HEK293 (cell line): ENCODE results near the gene NR2C2AP.

Source experiments
- CTCF ChIA-PET: fragments of 350-600 bp; formaldehyde crosslinking; extraction: SDS; loops from one replicate; lab custom pipeline; 2021; ENCODE audit warnings: antibody characterized with exemption; lab: Yijun Ruan, JAX
- POLR2A ChIA-PET: fragments of 300-600 bp; formaldehyde crosslinking; extraction: SDS; loops from one replicate; lab custom pipeline; 2020; ENCODE audit warnings: antibody characterized with exemption, inconsistent platforms; lab: Yijun Ruan, JAX
- H3K27ac ChIP-seq: fragments of 200-500 bp; sonication (Bioruptor generic); 2 replicates; pipeline ENCODE4 v1.5.1; 2014; ENCODE audit warnings: low read depth, low read length, control low read depth, inconsistent platforms; ENCODE audit errors: extremely low read depth
- H3K36me3 ChIP-seq, 2 experiments: fragments of 200-500 bp in 1 of 2; sonication (Bioruptor generic) in 1 of 2; 1 replicate in 1 of 2; 2 replicates in 1 of 2; pipeline ENCODE4 v1.5.1; 2014 to 2017; ENCODE audit warnings: inconsistent platforms in 2 of 2, low read length in 2 of 2; ENCODE audit not compliant: control insufficient read depth in 2 of 2, insufficient read depth in 1 of 2
- H3K4me1 ChIP-seq: fragments of 200-500 bp; sonication (Bioruptor generic); 2 replicates; pipeline ENCODE4 v1.5.1; 2014; ENCODE audit warnings: mild to moderate bottlenecking, low read length, inconsistent platforms; ENCODE audit not compliant: control insufficient read depth, insufficient read depth
- H3K4me3 ChIP-seq: 2 replicates; pipeline ENCODE4 v1.5.1; 2011; ENCODE audit warnings: low read depth, mild to moderate bottlenecking, control low read depth, low read length, moderate library complexity
- H3K9me3 ChIP-seq: fragments of 200-500 bp; sonication (Bioruptor generic); 2 replicates; pipeline ENCODE4 v1.5.1; 2014; ENCODE audit warnings: low read depth, low read length, inconsistent platforms; ENCODE audit not compliant: control insufficient read depth, insufficient read depth
- BCL11A ChIP-seq: fragments of 450-650 bp; formaldehyde crosslinking; IDR thresholded peaks from 2 replicates; pipeline ENCODE4 v1.5.1; 2016; ENCODE audit warnings: low read depth, missing biosample characterization, missing genetic modification characterization
- GLIS1 ChIP-seq: fragments of 450-650 bp; formaldehyde crosslinking; IDR thresholded peaks from 2 replicates; pipeline ENCODE4 v1.5.1; 2016; ENCODE audit warnings: missing biosample characterization, missing genetic modification characterization
- KLF1 ChIP-seq: fragments of 450-650 bp; formaldehyde crosslinking; IDR thresholded peaks from 2 replicates; pipeline ENCODE4 v1.5.1; 2016; ENCODE audit warnings: missing biosample characterization, missing genetic modification characterization
- MEIS1 ChIP-seq: sonication (generic); formaldehyde crosslinking; IDR thresholded peaks from 2 replicates; pipeline ENCODE4 v1.8.1; 2022; ENCODE audit warnings: missing genetic modification reagents, mild to moderate bottlenecking, borderline replicate concordance
- OSR2 ChIP-seq: fragments of 450-650 bp; formaldehyde crosslinking; IDR thresholded peaks from 2 replicates; pipeline ENCODE4 v1.5.1; 2016; ENCODE audit warnings: missing biosample characterization, missing genetic modification characterization
- OVOL3 ChIP-seq: fragments of 450-650 bp; formaldehyde crosslinking; IDR thresholded peaks from 2 replicates; pipeline ENCODE4 v1.5.1; 2016; ENCODE audit warnings: missing biosample characterization, missing genetic modification characterization
- SP2 ChIP-seq: fragments of 450-650 bp; formaldehyde crosslinking; IDR thresholded peaks from 2 replicates; pipeline ENCODE4 v1.5.1; 2016; ENCODE audit warnings: missing biosample characterization, missing genetic modification characterization
- TRIM28 ChIP-seq: IDR thresholded peaks from 2 replicates; pipeline ENCODE4 v1.6.1; 2011; ENCODE audit warnings: low read length, control low read depth, borderline replicate concordance
- ZBTB7A ChIP-seq: fragments of 450-650 bp; formaldehyde crosslinking; IDR thresholded peaks from 2 replicates; pipeline ENCODE4 v1.5.1; 2016; ENCODE audit warnings: low read depth, missing biosample characterization, missing genetic modification characterization
- ZFP69B ChIP-seq: fragments of 450-650 bp; formaldehyde crosslinking; IDR thresholded peaks from 2 replicates; pipeline ENCODE4 v1.5.1; 2016; ENCODE audit warnings: missing biosample characterization, missing genetic modification characterization
- ZIC2 ChIP-seq: fragments of 450-650 bp; formaldehyde crosslinking; IDR thresholded peaks from 2 replicates; pipeline ENCODE4 v1.5.1; 2016; ENCODE audit warnings: missing biosample characterization, missing genetic modification characterization
- ZNF157 ChIP-seq: fragments of 450-650 bp; formaldehyde crosslinking; IDR thresholded peaks from 2 replicates; pipeline ENCODE4 v1.5.1; 2016; ENCODE audit warnings: missing biosample characterization, missing genetic modification characterization
- ZNF2 ChIP-seq: fragments of 450-650 bp; formaldehyde crosslinking; IDR thresholded peaks from 2 replicates; pipeline ENCODE4 v1.5.1; 2016; ENCODE audit warnings: missing biosample characterization, missing genetic modification characterization
- ZNF202 ChIP-seq: fragments of 450-650 bp; formaldehyde crosslinking; IDR thresholded peaks from 2 replicates; pipeline ENCODE4 v1.5.1; 2016; ENCODE audit warnings: missing biosample characterization, missing genetic modification characterization, borderline replicate concordance
- ZNF266 ChIP-seq: fragments of 450-650 bp; formaldehyde crosslinking; IDR thresholded peaks from 2 replicates; pipeline ENCODE4 v1.5.1; 2016; ENCODE audit warnings: missing biosample characterization, missing genetic modification characterization, low read depth
- ZNF510 ChIP-seq: fragments of 450-650 bp; formaldehyde crosslinking; IDR thresholded peaks from 2 replicates; pipeline ENCODE4 v1.5.1; 2018; ENCODE audit warnings: mild to moderate bottlenecking, missing genetic modification characterization, missing biosample characterization; ENCODE audit not compliant: insufficient replicate concordance
- ZNF571 ChIP-seq: fragments of 450-650 bp; formaldehyde crosslinking; IDR thresholded peaks from 2 replicates; pipeline ENCODE4 v1.5.0; 2017; ENCODE audit warnings: missing biosample characterization, missing genetic modification characterization
- ZNF747 ChIP-seq: fragments of 450-650 bp; formaldehyde crosslinking; IDR thresholded peaks from 2 replicates; pipeline ENCODE4 v1.5.1; 2016; ENCODE audit warnings: missing biosample characterization, missing genetic modification characterization
- ZNF777 ChIP-seq: fragments of 450-650 bp; formaldehyde crosslinking; IDR thresholded peaks from 2 replicates; pipeline ENCODE4 v1.5.1; 2017; ENCODE audit warnings: missing biosample characterization, missing genetic modification characterization, borderline replicate concordance
- ZNF785 ChIP-seq: fragments of 450-650 bp; formaldehyde crosslinking; IDR thresholded peaks from 2 replicates; pipeline ENCODE4 v1.5.1; 2016; ENCODE audit warnings: missing biosample characterization, missing genetic modification characterization
- ZSCAN23 ChIP-seq: fragments of 450-650 bp; formaldehyde crosslinking; IDR thresholded peaks from 2 replicates; pipeline ENCODE4 v1.5.1; 2016; ENCODE audit warnings: missing biosample characterization, missing genetic modification characterization
- TF ChIP-seq, protein P1 (sequence below): fragments of 450-650 bp; formaldehyde crosslinking; IDR thresholded peaks from 2 replicates; pipeline ENCODE4 v1.5.1; 2016; ENCODE audit warnings: missing biosample characterization, missing genetic modification characterization, borderline replicate concordance
- TF ChIP-seq, protein P2 (sequence below): fragments of 450-650 bp; formaldehyde crosslinking; IDR thresholded peaks from 2 replicates; pipeline ENCODE4 v1.5.1; 2016; ENCODE audit warnings: missing biosample characterization, missing genetic modification characterization
- TF ChIP-seq, protein P3 (sequence below): fragments of 450-650 bp; formaldehyde crosslinking; IDR thresholded peaks from 2 replicates; pipeline ENCODE4 v1.5.1; 2016; ENCODE audit warnings: missing biosample characterization, missing genetic modification characterization, low read depth
- TF ChIP-seq, protein P4 (sequence below): fragments of 450-650 bp; formaldehyde crosslinking; IDR thresholded peaks from 2 replicates; pipeline ENCODE4 v1.5.1; 2016; ENCODE audit warnings: missing biosample characterization, missing genetic modification characterization

The NR2C2AP gene

DNA sequence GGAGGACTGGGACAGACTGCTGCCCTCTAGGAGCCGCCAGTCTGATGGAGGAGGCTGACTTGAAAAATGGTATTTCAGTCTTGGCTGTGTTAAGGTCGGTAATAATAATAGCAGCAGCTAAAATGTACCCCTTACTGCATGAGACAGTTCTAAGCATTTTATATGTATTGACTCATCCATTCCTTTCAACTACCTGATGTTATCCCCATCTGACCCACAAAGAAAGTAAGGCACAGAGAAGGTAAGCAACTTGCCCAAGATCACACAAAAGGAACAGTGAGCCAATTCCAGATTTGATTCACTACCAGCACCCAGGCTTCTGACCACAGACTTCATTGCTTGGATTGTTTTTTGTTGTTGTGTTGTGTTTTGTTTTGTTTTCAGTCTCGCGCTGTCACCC is 12.6 kb upstream of the NR2C2AP start:
- H3K27ac ChIP-seq: no peak overlapping the region
- ChIA-PET POLR2A (no interaction called here), CTCF (interaction anchor here (1.0 to 2.2 kb wide), 2 partner anchors 9 to 41 kb away, joined by 4 to 6 read pairs; no protein-coding TSS in a partner anchor)
- H3K4me1 ChIP-seq: no peaks in the 10 kb centered on the region
- TF ChIP-seq ZNF777 (tag by site-specific recombination) (no peak), ZBTB7A (tag by site-specific recombination) (no peak), ZSCAN23 (tag by site-specific recombination) (no peak), MEIS1 (CRISPR knock-in tag) (no peak), ZNF571 (no peak), ZNF510 (no peak), SP2 (tag by site-specific recombination) (no peak), ZNF157 (tag by site-specific recombination) (no peak), ZFP69B (tag by site-specific recombination) (no peak), ZNF266 (tag by site-specific recombination) (no peak), ZNF2 (no peak), ZNF785 (tag by site-specific recombination) (no peak), ZNF747 (tag by site-specific recombination) (no peak), ZIC2 (tag by site-specific recombination) (no peak), ZNF202 (tag by site-specific recombination) (no peak)
- TF ChIP-seq, protein P1, sequence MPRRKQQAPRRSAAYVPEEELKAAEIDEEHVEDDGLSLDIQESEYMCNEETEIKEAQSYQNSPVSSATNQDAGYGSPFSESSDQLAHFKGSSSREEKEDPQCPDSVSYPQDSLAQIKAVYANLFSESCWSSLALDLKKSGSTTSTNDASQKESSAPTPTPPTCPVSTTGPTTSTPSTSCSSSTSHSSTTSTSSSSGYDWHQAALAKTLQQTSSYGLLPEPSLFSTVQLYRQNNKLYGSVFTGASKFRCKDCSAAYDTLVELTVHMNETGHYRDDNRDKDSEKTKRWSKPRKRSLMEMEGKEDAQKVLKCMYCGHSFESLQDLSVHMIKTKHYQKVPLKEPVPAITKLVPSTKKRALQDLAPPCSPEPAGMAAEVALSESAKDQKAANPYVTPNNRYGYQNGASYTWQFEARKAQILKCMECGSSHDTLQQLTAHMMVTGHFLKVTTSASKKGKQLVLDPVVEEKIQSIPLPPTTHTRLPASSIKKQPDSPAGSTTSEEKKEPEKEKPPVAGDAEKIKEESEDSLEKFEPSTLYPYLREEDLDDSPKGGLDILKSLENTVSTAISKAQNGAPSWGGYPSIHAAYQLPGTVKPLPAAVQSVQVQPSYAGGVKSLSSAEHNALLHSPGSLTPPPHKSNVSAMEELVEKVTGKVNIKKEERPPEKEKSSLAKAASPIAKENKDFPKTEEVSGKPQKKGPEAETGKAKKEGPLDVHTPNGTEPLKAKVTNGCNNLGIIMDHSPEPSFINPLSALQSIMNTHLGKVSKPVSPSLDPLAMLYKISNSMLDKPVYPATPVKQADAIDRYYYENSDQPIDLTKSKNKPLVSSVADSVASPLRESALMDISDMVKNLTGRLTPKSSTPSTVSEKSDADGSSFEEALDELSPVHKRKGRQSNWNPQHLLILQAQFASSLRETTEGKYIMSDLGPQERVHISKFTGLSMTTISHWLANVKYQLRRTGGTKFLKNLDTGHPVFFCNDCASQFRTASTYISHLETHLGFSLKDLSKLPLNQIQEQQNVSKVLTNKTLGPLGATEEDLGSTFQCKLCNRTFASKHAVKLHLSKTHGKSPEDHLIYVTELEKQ: no peak
- TF ChIP-seq, protein P2, sequence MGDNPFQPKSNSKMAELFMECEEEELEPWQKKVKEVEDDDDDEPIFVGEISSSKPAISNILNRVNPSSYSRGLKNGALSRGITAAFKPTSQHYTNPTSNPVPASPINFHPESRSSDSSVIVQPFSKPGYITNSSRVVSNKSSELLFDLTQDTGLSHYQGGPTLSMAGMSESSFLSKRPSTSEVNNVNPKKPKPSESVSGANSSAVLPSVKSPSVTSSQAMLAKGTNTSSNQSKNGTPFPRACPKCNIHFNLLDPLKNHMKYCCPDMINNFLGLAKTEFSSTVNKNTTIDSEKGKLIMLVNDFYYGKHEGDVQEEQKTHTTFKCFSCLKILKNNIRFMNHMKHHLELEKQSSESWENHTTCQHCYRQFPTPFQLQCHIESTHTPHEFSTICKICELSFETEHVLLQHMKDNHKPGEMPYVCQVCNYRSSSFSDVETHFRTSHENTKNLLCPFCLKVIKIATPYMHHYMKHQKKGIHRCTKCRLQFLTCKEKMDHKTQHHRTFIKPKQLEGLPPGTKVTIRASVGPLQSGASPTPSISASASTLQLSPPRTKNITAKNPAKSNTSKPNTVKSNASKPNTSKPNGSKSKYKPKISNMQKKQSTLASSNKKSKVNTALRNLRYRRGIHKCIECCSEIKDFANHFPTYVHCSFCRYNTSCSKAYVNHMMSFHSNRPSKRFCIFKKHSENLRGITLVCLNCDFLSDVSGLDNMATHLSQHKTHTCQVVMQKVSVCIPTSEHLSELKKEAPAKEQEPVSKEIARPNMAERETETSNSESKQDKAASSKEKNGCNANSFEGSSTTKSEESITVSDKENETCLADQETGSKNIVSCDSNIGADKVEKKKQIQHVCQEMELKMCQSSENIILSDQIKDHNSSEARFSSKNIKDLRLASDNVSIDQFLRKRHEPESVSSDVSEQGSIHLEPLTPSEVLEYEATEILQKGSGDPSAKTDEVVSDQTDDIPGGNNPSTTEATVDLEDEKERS (tag by site-specific recombination): no peak
- TF ChIP-seq, protein P3, sequence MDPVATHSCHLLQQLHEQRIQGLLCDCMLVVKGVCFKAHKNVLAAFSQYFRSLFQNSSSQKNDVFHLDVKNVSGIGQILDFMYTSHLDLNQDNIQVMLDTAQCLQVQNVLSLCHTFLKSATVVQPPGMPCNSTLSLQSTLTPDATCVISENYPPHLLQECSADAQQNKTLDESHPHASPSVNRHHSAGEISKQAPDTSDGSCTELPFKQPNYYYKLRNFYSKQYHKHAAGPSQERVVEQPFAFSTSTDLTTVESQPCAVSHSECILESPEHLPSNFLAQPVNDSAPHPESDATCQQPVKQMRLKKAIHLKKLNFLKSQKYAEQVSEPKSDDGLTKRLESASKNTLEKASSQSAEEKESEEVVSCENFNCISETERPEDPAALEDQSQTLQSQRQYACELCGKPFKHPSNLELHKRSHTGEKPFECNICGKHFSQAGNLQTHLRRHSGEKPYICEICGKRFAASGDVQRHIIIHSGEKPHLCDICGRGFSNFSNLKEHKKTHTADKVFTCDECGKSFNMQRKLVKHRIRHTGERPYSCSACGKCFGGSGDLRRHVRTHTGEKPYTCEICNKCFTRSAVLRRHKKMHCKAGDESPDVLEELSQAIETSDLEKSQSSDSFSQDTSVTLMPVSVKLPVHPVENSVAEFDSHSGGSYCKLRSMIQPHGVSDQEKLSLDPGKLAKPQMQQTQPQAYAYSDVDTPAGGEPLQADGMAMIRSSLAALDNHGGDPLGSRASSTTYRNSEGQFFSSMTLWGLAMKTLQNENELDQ (tag by site-specific recombination): no peak
- H3K4me3 ChIP-seq: no peak overlapping the region
- no peaks in the 10 kb centered on the region for H3K9me3 ChIP-seq
- H3K36me3 ChIP-seq: no peaks in the 10 kb centered on the region

DNA sequence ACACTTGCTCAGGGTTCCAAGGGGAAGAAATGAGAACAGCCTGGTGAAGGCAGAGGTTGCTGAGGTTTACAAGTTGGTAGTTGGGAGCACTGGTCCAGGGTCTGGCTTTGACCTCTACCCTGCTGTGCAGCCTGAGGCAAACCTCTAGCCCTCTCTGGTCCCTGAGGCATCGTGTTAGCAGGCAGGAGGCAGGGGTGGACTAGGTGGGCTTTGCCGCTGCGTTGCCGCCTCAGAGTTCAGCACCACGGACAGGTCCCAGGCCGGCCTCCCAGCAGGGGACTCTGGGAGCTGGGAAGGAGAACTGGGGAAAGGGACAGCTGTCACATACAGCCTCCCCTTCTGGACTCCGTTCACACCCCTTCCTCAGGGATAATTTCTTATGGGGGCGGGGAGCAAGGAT is 11.7 kb upstream of the NR2C2AP start:
- POLR2A ChIA-PET: no interaction called here
- TF ChIP-seq OSR2 (tag by site-specific recombination): no peak
- TF ChIP-seq MEIS1 (CRISPR knock-in tag): no peak
- peak; percentile 38 for TF ChIP-seq GLIS1 (tag by site-specific recombination)
- TF ChIP-seq OVOL3 (tag by site-specific recombination): no peak
- TF ChIP-seq BCL11A (tag by site-specific recombination): no peak
- no peak for TF ChIP-seq KLF1 (tag by site-specific recombination)
- TF ChIP-seq TRIM28: no peak
- TF ChIP-seq, protein P4, sequence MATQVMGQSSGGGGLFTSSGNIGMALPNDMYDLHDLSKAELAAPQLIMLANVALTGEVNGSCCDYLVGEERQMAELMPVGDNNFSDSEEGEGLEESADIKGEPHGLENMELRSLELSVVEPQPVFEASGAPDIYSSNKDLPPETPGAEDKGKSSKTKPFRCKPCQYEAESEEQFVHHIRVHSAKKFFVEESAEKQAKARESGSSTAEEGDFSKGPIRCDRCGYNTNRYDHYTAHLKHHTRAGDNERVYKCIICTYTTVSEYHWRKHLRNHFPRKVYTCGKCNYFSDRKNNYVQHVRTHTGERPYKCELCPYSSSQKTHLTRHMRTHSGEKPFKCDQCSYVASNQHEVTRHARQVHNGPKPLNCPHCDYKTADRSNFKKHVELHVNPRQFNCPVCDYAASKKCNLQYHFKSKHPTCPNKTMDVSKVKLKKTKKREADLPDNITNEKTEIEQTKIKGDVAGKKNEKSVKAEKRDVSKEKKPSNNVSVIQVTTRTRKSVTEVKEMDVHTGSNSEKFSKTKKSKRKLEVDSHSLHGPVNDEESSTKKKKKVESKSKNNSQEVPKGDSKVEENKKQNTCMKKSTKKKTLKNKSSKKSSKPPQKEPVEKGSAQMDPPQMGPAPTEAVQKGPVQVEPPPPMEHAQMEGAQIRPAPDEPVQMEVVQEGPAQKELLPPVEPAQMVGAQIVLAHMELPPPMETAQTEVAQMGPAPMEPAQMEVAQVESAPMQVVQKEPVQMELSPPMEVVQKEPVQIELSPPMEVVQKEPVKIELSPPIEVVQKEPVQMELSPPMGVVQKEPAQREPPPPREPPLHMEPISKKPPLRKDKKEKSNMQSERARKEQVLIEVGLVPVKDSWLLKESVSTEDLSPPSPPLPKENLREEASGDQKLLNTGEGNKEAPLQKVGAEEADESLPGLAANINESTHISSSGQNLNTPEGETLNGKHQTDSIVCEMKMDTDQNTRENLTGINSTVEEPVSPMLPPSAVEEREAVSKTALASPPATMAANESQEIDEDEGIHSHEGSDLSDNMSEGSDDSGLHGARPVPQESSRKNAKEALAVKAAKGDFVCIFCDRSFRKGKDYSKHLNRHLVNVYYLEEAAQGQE (tag by site-specific recombination): peak; percentile 96

More for the DNA sequence above, 11.7 kb upstream of the NR2C2AP start:
- Histone ChIP-seq H3K27ac (no peak overlapping the region), H3K4me1 (no peaks in the 10 kb centered on the region), H3K9me3 (no peaks in the 10 kb centered on the region), H3K36me3 (no peaks in the 10 kb centered on the region), H3K4me3 (no peak overlapping the region)
- CTCF ChIA-PET: interaction anchor here (2.2 kb wide), 1 partner anchor 10 kb away, joined by 6 read pairs; no protein-coding TSS in a partner anchor
